Esophagus muscularis mucosa (tissue), 4 donors: ENCODE measurements around the gene AMDHD1.

ENCODE experiments used
- EP300 ChIP-seq: sonication (generic); formaldehyde crosslinking; IDR thresholded peaks from one replicate; pipeline ENCODE4 v1.6.1; 2017; ENCODE audit warnings: antibody characterized with exemption
- POLR2A ChIP-seq: fragments of 450-650 bp; IDR thresholded peaks from one replicate; pipeline ENCODE4 v1.6.1; 2017; ENCODE audit warnings: antibody characterized with exemption, moderate library complexity, mild to moderate bottlenecking, low read depth
- TF ChIP-seq, protein P1 (sequence below), 3 experiments: fragments of 200-600 bp in 2 of 3; fragments of 450-650 bp in 1 of 3; sonication (generic) in 2 of 3; IDR thresholded peaks; one replicate each; pipeline ENCODE4 v1.5.1; 2017 to 2019; ENCODE audit warnings: antibody characterized with exemption in 3 of 3, mild to moderate bottlenecking in 2 of 3, moderate library complexity in 1 of 3

DNA sequence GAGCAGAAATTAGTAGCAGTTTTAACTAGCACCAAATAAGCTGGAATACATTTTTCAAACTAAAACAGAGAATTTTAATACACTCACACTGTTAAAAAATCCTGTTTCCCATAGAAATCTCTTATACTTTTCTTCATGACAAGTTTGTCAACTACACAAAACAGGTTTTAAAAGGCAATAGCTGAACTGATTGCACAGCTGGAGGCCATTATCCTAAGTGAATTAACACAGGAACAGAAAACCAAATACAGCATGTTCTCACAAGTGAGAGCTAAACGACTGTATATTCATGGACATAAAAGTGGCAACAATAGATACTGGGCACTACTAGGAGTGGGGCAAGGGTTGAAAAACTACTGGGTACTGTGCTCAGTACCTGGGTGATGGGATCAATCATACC lies 64.6 kb downstream of the AMDHD1 start:
- TF ChIP-seq, protein P1, sequence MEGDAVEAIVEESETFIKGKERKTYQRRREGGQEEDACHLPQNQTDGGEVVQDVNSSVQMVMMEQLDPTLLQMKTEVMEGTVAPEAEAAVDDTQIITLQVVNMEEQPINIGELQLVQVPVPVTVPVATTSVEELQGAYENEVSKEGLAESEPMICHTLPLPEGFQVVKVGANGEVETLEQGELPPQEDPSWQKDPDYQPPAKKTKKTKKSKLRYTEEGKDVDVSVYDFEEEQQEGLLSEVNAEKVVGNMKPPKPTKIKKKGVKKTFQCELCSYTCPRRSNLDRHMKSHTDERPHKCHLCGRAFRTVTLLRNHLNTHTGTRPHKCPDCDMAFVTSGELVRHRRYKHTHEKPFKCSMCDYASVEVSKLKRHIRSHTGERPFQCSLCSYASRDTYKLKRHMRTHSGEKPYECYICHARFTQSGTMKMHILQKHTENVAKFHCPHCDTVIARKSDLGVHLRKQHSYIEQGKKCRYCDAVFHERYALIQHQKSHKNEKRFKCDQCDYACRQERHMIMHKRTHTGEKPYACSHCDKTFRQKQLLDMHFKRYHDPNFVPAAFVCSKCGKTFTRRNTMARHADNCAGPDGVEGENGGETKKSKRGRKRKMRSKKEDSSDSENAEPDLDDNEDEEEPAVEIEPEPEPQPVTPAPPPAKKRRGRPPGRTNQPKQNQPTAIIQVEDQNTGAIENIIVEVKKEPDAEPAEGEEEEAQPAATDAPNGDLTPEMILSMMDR (IDR thresholded peaks at IDR 0.05), result no peak
- TF ChIP-seq POLR2A, result no peak
- TF ChIP-seq EP300, result no peak
